NCI-H2107 treated with DMSO at 0.1 percent for 48 hours (cell line): ENCODE measurements around the gene HSPA12A.

Source experiments
- DNase-seq: peaks from one replicate; lab custom pipeline; 2025; ENCODE audit not compliant: unreplicated experiment; lab: John Stamatoyannopoulos, UW

Gene HSPA12A

GRCh38 chr10:116744163-116744753 is 1.9 kb upstream of the HSPA12A start:
- no peak for DNase-seq

DNA sequence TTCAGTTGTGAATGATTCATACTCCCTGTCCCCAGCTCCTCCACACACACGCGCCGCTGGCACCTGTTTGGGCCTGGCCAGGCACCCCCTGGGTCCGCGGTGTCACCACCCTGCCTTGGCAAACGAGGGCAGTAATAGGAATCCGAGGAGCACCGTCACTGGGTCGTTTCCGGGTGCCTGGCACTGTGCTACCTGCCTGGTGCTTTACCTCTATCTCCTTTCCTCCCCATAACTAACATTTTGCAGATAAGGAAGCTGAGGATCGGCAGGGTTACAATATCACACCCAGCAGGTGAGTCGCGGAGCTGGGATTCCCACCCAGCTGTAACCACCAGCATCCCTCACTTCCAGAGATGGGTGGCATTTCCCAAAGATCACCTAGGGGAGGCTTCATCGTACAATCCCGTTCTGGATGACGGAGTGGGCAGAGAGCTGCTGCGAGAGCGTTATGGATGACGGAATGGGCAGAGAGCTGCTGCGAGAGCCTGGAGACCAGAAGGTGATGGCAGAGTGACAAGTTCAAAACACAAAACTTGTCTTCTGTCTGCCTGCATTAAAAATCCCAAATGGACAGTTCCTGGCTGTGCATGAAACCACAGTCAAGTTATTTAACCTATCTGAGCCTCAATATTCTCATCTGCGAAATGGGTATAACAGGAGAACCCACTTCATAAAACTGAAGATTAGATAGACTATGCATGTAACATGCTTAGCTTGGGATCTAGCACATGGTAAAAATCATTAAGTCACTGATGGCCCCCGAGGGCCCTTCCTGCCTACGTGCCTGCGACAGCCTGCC is 1.1 kb upstream of the HSPA12A start:
- DNase-seq: no peak

GRCh38 chr10:116741391-116742351 is 695 bp downstream of the HSPA12A start:
- no peak for DNase-seq

DNA sequence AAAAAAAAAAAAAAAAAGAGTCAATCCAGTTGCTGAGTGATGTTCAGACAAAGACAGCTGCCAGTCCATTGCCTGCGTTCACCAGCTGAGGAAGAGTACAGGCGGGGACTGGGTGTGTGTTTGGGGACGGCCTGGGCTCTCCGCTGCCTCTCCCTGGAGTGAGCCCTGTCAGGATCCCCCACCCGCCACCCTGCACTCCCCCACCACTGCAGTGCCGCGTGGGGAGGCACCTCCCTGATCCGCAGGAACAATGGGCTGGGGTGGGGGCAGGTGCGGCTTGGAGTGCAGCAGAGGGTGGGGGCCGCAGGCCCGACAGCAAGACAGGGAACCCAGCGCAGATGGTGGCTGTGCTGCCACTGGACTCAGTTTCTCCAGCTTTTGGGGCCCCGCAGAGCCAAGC is 1.4 kb downstream of the HSPA12A start:
- no peak for DNase-seq

GRCh38 chr10:116738339-116738738 is 4.0 kb downstream of the HSPA12A start:
- DNase-seq: no peak

GRCh38 chr10:116737627-116738327 is 4.6 kb downstream of the HSPA12A start:
- DNase-seq: no peak

GRCh38 chr10:116733566-116733965 is 8.8 kb downstream of the HSPA12A start:
- no peak for DNase-seq

DNA sequence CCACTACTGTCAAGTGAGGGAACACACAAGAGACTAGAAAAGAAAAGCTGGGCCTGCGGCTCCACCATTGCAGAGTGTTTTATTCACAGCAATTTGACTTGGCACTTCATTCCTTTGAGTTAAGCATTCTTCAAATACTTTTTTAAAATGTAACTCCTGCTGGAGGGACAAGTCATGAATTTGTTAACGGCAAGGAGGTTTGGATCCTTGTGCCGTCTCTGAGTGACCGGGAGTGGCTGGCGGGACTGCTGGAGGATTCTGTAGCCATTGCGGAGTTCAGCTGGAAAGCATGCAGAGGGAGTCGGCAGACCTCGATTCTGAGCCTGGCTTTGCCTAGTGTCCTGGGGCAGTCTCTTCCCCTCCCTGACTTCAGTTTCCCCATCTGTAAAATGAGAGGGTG is 9.8 kb downstream of the HSPA12A start:
- no peak for DNase-seq

GRCh38 chr10:116730464-116731260 is 11.7 kb downstream of the HSPA12A start:
- DNase-seq: no peak

DNA sequence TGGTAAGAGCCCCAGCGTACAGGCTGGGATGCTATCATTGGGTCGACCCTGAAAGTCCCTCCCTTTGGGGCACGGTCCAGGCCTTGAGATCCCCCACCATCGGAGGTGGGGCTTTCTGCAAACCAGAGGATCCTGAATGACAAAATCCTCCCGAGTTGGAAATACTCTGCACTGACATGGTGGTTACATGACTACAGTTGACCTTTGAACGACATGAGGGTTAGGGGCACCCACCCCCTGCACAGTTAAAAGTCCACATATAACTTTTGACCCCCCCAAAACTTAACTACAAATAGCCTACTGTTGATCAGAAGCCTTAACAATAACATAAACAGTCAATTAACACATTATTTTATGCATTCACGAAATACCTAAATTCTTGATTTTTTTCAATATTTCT is 13.1 kb downstream of the HSPA12A start:
- no peak for DNase-seq

- no peak for DNase-seq
Observed at GRCh38 chr10:116728526-116729096, 13.8 kb downstream of the HSPA12A start.

- no peak for DNase-seq
Observed at GRCh38 chr10:116723428-116724281, 18.7 kb downstream of the HSPA12A start.

DNA sequence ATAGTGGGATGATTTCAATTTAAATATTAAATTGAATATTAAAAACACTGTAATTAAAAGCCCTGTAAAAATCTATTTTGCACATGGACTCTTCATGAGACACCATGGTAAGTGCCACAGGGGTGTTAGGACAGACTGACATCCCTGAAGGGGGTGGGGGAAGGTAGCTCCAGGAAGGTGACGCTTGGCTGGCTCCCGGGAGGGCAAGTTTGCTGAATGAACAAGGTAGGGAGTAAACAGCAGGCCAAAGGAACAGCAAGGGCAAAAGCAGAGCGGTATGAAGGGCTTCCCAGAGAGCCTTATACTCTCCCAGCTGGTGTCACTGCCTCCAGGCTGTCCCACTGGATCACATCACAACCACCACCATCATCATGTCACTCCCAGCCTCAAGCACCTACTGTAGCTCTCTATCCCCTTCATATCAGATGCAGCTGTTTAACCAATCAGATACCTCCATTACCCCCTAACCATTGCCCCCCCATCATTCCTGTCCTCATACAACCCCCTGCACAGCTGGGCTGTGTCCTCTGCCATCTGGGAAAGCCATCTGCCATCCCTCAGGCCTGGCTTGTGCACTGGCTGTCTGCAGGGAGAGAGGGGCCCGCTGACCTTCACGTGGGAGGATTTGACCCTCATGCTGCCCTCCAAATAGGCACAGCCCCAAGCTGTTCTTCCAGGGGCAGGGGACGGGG is 19.5 kb downstream of the HSPA12A start:
- DNase-seq: no peak

- DNase-seq: no peak
Observed at GRCh38 chr10:116721547-116722392, 20.6 kb downstream of the HSPA12A start.

DNA sequence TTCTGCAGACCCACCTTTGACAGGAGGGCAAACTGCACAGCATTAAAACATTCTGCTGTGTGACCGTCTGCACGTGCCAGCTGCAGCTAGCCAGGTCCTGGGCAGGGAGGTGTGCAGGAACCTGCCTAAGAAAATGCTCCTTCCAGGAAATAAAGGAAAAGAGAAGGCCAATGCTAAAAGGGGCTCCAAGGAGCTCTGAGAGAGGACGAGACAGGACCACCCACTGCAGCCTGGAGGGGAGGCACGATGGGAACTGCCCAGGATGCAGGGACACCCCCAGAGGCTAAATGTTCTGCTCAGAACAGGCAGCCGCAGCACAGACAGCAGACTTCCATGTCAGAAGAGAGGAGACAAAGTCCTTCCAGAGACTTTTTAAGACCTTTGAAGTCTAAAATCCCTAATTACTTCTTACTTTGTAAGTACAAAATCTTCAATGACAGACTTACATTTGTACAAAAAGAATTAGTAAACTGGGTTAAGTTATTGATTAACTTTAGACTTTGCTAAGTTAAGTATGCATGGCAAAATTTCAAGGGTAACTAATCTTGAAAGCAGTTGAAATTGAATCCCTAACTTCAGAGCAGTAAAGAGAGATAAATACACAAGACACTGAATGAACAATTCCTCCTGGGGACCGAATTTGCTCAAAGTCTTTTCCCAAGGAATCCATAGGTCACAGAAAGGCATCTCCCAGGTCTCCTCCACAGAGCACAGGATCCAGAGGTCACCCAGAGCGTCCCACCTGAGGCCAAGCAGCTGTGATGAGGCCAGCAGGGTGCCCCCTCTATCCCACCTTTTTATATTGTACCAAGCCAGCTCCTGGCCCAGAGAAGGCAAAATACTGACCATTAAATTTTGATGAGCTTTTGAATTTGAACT is 21.5 kb downstream of the HSPA12A start:
- DNase-seq: no peak

- no peak for DNase-seq
Observed at GRCh38 chr10:116720241-116720643, 22.1 kb downstream of the HSPA12A start.
